ENCODE measurements around the gene BRMS1. TPM values are rescaled to one million over a fixed set of nuclear protein-coding genes. Genes with fewer than 3 reads are reported as not detected.
"Not testable (repeated sequence)": the region's sequence is repeated elsewhere in the genome, so short reads cannot be mapped to it uniquely, and the experiment has no call there.

The BRMS1 gene
- total RNA-seq, 2 donors from 2014 or later: 55.7 to 71.3 TPM

DNA sequence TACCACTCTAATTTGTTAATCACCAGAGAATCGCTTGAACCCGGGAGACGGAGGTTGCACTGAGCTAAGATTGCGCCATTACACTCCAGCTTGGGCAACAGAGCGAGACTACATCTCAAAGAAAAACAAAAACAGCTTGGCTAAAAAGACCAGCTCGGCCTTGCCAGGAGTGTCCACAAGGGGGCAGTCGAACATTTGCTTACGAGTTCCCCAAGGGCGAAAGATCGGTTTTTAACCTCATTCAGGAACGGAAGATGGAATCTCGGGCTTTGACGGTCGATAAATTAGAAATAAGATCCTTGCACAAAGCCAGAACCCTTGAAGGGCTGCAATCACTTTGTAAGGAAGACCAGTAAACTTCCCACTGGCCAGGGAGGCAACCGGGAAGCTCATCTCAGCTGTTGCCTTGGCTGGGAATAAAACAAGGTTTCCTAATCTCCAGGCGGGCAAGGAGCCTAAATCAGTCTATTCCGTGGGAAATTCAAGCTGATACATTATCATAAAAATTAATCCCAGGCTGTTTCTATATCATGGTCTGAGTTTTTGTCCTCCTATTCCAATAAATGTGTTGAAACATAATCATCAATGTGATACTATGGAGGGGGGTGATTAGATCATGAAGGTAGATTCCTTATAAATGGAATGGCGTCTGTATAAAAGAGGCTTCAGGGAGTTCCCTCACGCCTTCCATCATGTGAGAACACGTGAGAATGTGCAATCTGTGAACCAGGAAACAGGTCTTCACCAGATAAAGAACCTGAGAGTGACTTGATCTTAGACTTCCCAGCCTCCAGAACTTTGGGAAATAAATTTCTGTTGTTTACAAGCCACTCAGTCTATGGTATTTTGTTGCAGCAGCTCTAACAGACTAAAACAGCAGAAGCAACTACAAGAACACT lies 41.5 kb upstream of the BRMS1 start:
- H3K4me1 ChIP-seq (replicated peaks): no peaks in the 10 kb centered on the region
- H3K27ac ChIP-seq: no peak overlapping the region
- H3K4me3 ChIP-seq: peak overlapping the region; percentile 0 to 2
- TF ChIP-seq POLR2A (IDR thresholded peaks at IDR 0.05) (no peak), POLR2AphosphoS5 (IDR thresholded peaks at IDR 0.05) (peak; percentile 49)
- TF ChIP-seq, protein P1, sequence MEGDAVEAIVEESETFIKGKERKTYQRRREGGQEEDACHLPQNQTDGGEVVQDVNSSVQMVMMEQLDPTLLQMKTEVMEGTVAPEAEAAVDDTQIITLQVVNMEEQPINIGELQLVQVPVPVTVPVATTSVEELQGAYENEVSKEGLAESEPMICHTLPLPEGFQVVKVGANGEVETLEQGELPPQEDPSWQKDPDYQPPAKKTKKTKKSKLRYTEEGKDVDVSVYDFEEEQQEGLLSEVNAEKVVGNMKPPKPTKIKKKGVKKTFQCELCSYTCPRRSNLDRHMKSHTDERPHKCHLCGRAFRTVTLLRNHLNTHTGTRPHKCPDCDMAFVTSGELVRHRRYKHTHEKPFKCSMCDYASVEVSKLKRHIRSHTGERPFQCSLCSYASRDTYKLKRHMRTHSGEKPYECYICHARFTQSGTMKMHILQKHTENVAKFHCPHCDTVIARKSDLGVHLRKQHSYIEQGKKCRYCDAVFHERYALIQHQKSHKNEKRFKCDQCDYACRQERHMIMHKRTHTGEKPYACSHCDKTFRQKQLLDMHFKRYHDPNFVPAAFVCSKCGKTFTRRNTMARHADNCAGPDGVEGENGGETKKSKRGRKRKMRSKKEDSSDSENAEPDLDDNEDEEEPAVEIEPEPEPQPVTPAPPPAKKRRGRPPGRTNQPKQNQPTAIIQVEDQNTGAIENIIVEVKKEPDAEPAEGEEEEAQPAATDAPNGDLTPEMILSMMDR (IDR thresholded peaks at IDR 0.05): peak; percentile 55 to 87 (median 77)
- H3K9me3 ChIP-seq: no peaks in the 10 kb centered on the region
- peak; percentile 80 for DNase-seq (ENCODE audit: low spot score)
- no peaks in the 10 kb centered on the region for H3K36me3 ChIP-seq
- intact Hi-C loops (cut with DNase I): no loop called here
- 9% methylated on average over 20 of the region's 20 CpGs for WGBS
- H3K27me3 ChIP-seq (replicated peaks; ENCODE audit: insufficient read depth): no peaks in the 10 kb centered on the region

DNA sequence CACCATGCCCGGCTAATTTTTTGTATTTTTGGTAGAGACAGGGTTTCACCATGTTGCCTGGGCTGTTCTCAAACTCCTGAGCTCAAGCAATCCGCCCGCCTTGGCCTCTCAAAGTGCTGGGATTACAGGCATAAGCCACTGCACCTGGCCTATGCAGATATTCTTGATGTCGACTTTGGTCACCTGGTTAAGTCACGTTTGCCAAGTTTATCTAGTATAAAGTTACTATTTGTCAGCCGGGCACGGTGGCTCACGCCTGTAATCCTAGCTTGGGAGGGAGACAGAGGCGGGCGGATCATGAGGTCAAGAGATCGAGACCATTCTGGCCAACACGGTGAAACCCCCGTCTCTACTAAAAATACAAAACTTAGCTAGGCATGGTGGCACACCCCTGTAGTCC lies 39.4 kb upstream of the BRMS1 start:
- H3K36me3 ChIP-seq; H3K27me3 ChIP-seq (replicated peaks; ENCODE audit: insufficient read depth); H3K27ac ChIP-seq; DNase-seq (ENCODE audit: low spot score); H3K9me3 ChIP-seq; intact Hi-C loops (cut with DNase I); H3K4me1 ChIP-seq (replicated peaks); H3K4me3 ChIP-seq: not testable (repeated sequence)
- WGBS: 63% methylated on average over 13 of the region's 13 CpGs

DNA sequence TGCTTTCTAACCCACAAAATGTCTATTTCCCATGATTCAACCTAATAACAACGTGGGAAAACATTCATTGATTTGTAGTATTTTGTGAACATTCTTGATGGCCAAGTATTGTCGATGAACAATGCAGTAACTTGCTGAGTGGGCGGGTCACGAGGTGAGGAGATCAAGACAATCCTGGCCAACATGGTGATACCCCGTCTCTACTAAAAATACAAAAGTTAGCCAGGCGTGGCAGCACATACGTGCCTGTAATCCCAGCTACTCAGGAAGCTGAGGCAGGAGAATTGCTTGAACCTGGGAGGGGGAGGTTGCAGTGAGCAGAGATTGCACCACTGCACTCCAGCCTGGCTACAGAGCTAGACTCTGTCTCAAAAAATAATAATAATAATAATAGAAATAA lies 35.4 kb upstream of the BRMS1 start:
- H3K27me3 ChIP-seq (replicated peaks; ENCODE audit: insufficient read depth): not testable (repeated sequence)

DNA sequence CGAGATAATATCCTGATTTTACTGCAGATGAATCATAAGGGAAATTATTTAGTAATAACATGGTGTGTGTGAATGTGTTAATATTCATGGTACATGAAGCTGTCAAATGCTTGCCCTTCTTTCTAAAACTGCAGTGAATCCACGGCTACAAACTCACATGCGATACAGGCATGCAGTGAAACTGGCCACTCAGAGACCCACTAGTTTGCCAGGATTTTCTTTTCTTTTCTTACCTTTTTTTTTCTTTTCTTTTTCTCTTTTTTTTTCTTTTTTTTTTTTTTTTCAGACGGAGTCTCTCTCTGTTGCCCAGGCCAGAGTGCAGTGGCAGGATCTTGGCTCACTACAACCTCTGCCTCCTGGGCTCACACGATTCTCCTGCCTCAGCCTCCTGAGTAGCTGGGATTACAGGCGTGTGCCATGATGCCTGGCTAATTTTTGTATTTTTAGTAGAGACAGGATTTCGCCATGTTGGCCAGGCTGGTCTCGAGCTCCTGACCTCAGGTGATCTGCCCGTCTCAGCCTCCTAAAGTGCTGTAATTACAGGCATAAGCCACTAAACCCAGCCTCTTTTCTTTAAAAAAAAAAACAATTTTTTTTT lies 28.9 kb upstream of the BRMS1 start:
- H3K36me3 ChIP-seq; H3K4me1 ChIP-seq (replicated peaks); DNase-seq (ENCODE audit: low spot score); intact Hi-C loops (cut with DNase I); H3K4me3 ChIP-seq; H3K27me3 ChIP-seq (replicated peaks; ENCODE audit: insufficient read depth); H3K9me3 ChIP-seq: not testable (repeated sequence)
- 42% methylated on average over 9 of the region's 9 CpGs for WGBS
- H3K27ac ChIP-seq: peak overlapping the region; percentile 91 to 93

More for the DNA sequence above, 35.4 kb upstream of the BRMS1 start:
- DNase-seq (ENCODE audit: low spot score); H3K27ac ChIP-seq; H3K9me3 ChIP-seq; H3K36me3 ChIP-seq; H3K4me3 ChIP-seq; H3K4me1 ChIP-seq (replicated peaks); intact Hi-C loops (cut with DNase I): not testable (repeated sequence)
- 24% methylated on average over 7 of the region's 7 CpGs for whole genome bisulfite sequencing

DNA sequence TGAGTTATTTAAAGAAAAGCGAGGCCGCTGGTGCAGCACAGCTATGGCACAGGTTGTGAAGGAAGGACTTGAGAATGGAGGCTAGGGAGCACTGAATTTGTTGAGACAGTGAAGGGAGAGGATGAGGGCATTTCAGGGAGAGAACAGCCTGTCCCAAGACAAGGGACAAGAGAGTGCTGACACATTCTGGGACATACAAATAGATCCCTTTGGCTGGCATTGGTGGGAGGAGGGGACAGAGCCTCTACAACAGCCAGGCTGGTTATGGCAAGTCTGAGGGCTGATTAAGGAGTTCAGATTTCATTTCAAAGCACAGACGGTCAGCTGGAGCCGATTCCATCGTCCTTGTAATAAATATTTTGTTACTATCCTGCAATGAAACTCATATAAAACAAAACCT lies 28.4 kb upstream of the BRMS1 start:
- 24% methylated on average over 5 of the region's 5 CpGs for WGBS

DNA sequence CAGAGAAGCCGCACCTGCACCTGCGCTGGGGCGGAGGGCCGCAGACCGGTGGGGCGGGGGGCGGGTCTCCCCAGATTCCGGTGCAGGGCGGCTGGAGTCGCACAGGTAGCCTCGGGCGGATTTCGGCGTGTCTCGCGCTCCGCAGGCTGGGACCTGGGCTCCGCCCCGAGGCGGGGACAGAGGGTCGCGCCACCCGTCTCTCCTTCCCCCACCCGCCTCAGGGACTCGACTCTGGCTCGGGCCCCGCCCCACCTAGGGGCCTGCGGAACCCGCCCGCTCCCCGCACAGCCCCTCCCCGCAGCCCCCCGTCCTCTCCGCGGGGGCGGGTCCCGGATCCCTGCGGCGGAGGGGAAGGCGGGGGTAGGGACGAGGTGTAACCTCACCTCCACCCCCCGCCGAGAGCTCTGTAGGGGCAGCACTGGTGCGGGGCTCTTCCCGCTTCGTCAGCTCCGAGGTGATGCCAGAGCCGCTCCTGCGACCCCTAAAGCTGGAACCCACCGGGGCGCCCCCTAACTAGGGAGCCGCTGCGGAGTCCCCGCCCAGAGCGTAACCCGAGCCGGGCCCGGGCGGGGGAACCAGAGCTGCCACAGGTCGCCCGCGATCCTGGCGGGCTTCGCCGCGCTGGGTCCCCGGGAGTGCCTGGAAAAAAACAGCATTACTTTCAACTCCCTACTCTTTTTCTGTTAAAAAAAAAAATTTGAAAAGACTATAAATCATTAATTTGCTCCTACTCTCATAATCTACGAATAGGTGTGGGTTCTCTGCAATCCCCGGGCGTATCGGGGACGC lies 26.9 kb upstream of the BRMS1 start, which contains the start of gene SLC29A2:
SLC29A2 (minus strand) TSS at position 134 of the 789 bp plus-strand sequence. CDS start 169 bp downstream, outside the sequence.
- H3K9me3 ChIP-seq: no peaks in the 10 kb centered on the region
- H3K4me3 ChIP-seq: peak within 1 kb of the TSS; percentile 60 to 63
- H3K4me1 ChIP-seq (replicated peaks): no peaks in the 10 kb centered on the region
- peak; percentile 90 for DNase-seq (ENCODE audit: low spot score)
- intact Hi-C loops (cut with DNase I): no loop called here
- peak; percentile 28 for TF ChIP-seq POLR2AphosphoS5 (IDR thresholded peaks at IDR 0.05)
- TF ChIP-seq, protein P1 (IDR thresholded peaks at IDR 0.05): no peak
- no peaks in the 10 kb centered on the region for H3K27me3 ChIP-seq (replicated peaks; ENCODE audit: insufficient read depth)
- peak within 1 kb of the TSS; percentile 91 to 93 for H3K27ac ChIP-seq
- H3K36me3 ChIP-seq: no peaks in the 10 kb centered on the region
- under 1% methylated on average over 52 of the region's 72 CpGs for WGBS

More for the DNA sequence above, 28.4 kb upstream of the BRMS1 start:
- peak; percentile 87 for DNase-seq (ENCODE audit: low spot score)
- no peaks in the 10 kb centered on the region for H3K9me3 ChIP-seq
- intact Hi-C loops (cut with DNase I): no loop called here
- no peaks in the 10 kb centered on the region for H3K27me3 ChIP-seq (replicated peaks; ENCODE audit: insufficient read depth)
- H3K36me3 ChIP-seq: no peaks in the 10 kb centered on the region
- TF ChIP-seq POLR2AphosphoS5 (IDR thresholded peaks at IDR 0.05): peak; percentile 89
- TF ChIP-seq, protein P1 (IDR thresholded peaks at IDR 0.05): no peak
- H3K27ac ChIP-seq: peak overlapping the region; percentile 91 to 93
- H3K4me3 ChIP-seq: no peak overlapping the region
- H3K4me1 ChIP-seq (replicated peaks): no peaks in the 10 kb centered on the region
